ENCODE data around the gene INMT.

DNA sequence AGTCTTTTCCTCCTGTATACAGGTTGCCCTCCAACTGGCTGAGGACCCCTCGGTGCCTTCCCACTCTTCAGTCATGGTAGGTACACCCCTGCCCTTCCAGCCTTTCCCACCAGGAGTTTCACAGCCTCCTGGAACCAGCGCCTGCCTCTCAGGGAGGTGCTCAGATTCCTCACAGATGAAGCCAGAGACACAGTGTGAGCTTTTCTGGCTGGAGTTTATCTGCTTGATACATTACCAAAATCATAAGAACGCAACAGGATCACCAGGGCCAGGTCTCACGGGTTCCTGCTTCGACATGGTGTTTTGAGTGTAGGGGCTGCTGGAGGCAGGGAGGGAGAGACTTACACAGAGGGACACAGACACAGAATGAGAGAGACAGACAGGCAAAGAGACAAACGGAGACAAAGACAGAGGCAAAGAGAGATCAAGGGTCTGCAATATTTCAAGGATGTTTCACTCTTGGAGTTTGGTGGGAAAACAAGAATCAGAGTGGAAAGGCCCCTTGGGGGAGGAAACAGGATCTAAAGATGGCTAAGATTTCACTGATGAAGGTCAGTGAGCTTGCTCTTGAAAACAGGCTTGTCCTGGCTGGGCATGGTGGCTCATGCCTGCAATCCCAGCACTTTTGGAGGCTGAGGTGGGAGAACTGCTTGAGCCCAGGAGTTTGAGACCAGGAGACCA, 6.5 kb upstream of the INMT start:
- TF ChIP-seq, protein P1, sequence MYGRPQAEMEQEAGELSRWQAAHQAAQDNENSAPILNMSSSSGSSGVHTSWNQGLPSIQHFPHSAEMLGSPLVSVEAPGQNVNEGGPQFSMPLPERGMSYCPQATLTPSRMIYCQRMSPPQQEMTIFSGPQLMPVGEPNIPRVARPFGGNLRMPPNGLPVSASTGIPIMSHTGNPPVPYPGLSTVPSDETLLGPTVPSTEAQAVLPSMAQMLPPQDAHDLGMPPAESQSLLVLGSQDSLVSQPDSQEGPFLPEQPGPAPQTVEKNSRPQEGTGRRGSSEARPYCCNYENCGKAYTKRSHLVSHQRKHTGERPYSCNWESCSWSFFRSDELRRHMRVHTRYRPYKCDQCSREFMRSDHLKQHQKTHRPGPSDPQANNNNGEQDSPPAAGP (tag by site-specific recombination; IDR thresholded peaks at IDR 0.05), result no peak
- TF ChIP-seq, protein P2, sequence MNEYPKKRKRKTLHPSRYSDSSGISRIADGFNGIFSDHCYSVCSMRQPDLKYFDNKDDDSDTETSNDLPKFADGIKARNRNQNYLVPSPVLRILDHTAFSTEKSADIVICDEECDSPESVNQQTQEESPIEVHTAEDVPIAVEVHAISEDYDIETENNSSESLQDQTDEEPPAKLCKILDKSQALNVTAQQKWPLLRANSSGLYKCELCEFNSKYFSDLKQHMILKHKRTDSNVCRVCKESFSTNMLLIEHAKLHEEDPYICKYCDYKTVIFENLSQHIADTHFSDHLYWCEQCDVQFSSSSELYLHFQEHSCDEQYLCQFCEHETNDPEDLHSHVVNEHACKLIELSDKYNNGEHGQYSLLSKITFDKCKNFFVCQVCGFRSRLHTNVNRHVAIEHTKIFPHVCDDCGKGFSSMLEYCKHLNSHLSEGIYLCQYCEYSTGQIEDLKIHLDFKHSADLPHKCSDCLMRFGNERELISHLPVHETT (tag by site-specific recombination; IDR thresholded peaks at IDR 0.05), result no peak
- TF ChIP-seq, protein P3, sequence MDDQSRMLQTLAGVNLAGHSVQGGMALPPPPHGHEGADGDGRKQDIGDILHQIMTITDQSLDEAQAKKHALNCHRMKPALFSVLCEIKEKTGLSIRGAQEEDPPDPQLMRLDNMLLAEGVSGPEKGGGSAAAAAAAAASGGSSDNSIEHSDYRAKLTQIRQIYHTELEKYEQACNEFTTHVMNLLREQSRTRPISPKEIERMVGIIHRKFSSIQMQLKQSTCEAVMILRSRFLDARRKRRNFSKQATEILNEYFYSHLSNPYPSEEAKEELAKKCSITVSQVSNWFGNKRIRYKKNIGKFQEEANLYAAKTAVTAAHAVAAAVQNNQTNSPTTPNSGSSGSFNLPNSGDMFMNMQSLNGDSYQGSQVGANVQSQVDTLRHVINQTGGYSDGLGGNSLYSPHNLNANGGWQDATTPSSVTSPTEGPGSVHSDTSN (CRISPR knock-in tag; IDR thresholded peaks at IDR 0.05), result no peak
- TF ChIP-seq ZNF558 (tag by site-specific recombination; IDR thresholded peaks at IDR 0.05) (no peak), ZNF423 (tag by site-specific recombination; IDR thresholded peaks at IDR 0.05) (no peak)
- TF ChIP-seq, protein P4, sequence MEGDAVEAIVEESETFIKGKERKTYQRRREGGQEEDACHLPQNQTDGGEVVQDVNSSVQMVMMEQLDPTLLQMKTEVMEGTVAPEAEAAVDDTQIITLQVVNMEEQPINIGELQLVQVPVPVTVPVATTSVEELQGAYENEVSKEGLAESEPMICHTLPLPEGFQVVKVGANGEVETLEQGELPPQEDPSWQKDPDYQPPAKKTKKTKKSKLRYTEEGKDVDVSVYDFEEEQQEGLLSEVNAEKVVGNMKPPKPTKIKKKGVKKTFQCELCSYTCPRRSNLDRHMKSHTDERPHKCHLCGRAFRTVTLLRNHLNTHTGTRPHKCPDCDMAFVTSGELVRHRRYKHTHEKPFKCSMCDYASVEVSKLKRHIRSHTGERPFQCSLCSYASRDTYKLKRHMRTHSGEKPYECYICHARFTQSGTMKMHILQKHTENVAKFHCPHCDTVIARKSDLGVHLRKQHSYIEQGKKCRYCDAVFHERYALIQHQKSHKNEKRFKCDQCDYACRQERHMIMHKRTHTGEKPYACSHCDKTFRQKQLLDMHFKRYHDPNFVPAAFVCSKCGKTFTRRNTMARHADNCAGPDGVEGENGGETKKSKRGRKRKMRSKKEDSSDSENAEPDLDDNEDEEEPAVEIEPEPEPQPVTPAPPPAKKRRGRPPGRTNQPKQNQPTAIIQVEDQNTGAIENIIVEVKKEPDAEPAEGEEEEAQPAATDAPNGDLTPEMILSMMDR (tag by site-specific recombination; IDR thresholded peaks at IDR 0.05), result no peak

Data from HEK293 (cell line).